Measurements from ENCODE around the gene RPN2. TPM values are rescaled to one million over a fixed set of nuclear protein-coding genes. Genes with fewer than 3 reads are reported as not detected.

RPN2 gene
- total RNA-seq, 2 experiments from 2014 or later, result 110 to 138 TPM

DNA sequence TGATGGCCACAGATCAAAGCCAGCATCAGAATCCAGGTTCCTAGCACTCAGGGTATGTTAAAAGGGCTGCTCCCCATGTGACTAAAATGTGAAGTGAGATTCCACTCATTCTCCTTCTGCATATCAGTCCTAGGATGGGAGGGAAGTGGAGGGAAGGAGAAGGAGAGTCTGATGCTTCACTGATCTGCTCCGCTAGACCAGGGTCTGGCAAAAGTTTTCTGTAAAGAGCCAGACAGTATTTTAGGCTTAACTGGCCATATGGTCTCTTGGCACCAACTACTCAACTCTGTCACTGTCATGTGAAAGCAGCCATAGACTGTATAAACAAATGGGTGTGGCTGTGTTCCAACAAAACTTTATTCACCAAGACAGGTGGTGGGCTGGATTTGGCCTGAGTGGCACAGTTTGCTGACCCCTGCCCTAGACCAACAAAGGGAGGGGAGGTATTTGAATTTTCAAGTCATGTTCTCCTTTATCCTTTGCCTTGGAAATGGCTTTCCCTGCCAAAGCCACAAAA lies 59.9 kb downstream of the RPN2 start:
- H3K9me3 ChIP-seq (ENCODE audit: low read length), result no peaks in the 10 kb centered on the region
- H3K27ac ChIP-seq (ENCODE audit: low read depth, low read length, poor library complexity, severe bottlenecking), result no peak overlapping the region
- H2AFZ ChIP-seq (ENCODE audit: low read length), result no peak overlapping the region
- intact Hi-C loops (cut with micrococcal nuclease; ENCODE audit: unreplicated experiment), result no loop called here
- H3K4me3 ChIP-seq (ENCODE audit: low read depth, low read length, poor library complexity, severe bottlenecking), result no peak overlapping the region
- no peaks in the 10 kb centered on the region for H4K20me1 ChIP-seq (ENCODE audit: insufficient read depth, low read length)
- no peaks in the 10 kb centered on the region for H3K79me2 ChIP-seq (ENCODE audit: insufficient read depth, low read depth, low read length)
- H3K36me3 ChIP-seq (ENCODE audit: insufficient read depth, low read length), result peaks cover 98% of the 10 kb centered on the region
- DNase-seq (ENCODE audit: low spot score), result no peak
- no peaks in the 10 kb centered on the region for H3K4me1 ChIP-seq (ENCODE audit: insufficient read depth, low read length, poor library complexity, severe bottlenecking)
- ChIA-PET CTCF (ENCODE audit: unreplicated experiment) (no interaction called here), POLR2A (no interaction called here)
- no TSS peak for BruUV-seq (replicated peaks)
- H3K9me2 ChIP-seq (ENCODE audit: insufficient read depth, low read length), result no peaks in the 10 kb centered on the region
- no peak overlapping the region for H3K4me2 ChIP-seq (ENCODE audit: low read length)
- no peak for TF ChIP-seq EZH2phosphoT487 (IDR thresholded peaks at IDR 0.05; ENCODE audit: borderline replicate concordance, low read depth, low read length)
- TF ChIP-seq, protein P1, sequence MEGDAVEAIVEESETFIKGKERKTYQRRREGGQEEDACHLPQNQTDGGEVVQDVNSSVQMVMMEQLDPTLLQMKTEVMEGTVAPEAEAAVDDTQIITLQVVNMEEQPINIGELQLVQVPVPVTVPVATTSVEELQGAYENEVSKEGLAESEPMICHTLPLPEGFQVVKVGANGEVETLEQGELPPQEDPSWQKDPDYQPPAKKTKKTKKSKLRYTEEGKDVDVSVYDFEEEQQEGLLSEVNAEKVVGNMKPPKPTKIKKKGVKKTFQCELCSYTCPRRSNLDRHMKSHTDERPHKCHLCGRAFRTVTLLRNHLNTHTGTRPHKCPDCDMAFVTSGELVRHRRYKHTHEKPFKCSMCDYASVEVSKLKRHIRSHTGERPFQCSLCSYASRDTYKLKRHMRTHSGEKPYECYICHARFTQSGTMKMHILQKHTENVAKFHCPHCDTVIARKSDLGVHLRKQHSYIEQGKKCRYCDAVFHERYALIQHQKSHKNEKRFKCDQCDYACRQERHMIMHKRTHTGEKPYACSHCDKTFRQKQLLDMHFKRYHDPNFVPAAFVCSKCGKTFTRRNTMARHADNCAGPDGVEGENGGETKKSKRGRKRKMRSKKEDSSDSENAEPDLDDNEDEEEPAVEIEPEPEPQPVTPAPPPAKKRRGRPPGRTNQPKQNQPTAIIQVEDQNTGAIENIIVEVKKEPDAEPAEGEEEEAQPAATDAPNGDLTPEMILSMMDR (conservative IDR thresholded peaks at IDR 0.05; ENCODE audit: low read length), result no peak

DNA sequence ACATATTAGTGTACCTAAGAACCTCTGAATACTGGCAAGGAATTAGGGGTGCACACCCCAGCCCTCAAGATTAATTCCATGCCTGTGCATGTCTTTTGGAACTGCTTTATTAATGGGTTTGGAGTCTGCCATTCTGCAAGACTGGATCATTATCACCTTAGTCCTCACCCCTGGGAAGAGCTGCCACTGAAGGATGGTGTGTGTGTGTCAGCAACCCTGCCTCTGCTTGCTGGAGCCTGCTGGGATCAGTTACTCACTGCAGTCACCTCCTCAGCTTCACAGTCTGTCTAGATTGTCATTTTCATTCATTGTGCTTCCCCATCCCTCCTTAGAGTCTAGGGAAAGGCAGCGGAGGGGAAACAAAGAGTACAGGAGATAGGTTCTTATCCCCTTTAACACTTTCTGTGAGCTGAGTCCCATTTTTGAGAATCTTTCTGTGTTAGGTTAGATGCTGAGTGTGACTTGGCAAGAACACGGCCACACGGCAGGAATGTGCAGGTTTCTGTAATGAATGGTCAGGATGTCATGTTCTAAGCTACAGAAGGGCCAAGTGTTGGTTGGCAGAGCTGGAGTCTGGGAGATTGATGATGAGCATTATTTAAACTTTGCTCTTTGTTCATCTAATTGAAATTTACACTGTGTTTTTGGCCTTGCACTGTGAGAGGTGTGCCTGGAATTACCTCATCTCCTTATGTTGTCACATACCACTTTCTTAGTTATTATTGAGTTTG lies 61.4 kb downstream of the RPN2 start:
- H3K4me3 ChIP-seq (ENCODE audit: low read depth, low read length, poor library complexity, severe bottlenecking), result no peak overlapping the region
- CTCF ChIA-PET (ENCODE audit: unreplicated experiment), result no interaction called here
- no peak for DNase-seq (ENCODE audit: low spot score)
- TF ChIP-seq EZH2phosphoT487 (IDR thresholded peaks at IDR 0.05; ENCODE audit: borderline replicate concordance, low read depth, low read length), result no peak
- TF ChIP-seq, protein P1 (conservative IDR thresholded peaks at IDR 0.05; ENCODE audit: low read length), result no peak
- H3K4me1 ChIP-seq (ENCODE audit: insufficient read depth, low read length, poor library complexity, severe bottlenecking), result no peaks in the 10 kb centered on the region
- POLR2A ChIA-PET, result no interaction called here
- no peaks in the 10 kb centered on the region for H3K79me2 ChIP-seq (ENCODE audit: insufficient read depth, low read depth, low read length)
- H3K9me3 ChIP-seq (ENCODE audit: low read length), result no peaks in the 10 kb centered on the region
- H3K4me2 ChIP-seq (ENCODE audit: low read length), result no peak overlapping the region
- no peaks in the 10 kb centered on the region for H4K20me1 ChIP-seq (ENCODE audit: insufficient read depth, low read length)
- intact Hi-C loops (cut with micrococcal nuclease; ENCODE audit: unreplicated experiment), result no loop called here
- H3K9me2 ChIP-seq (ENCODE audit: insufficient read depth, low read length), result no peaks in the 10 kb centered on the region
- H3K36me3 ChIP-seq (ENCODE audit: insufficient read depth, low read length), result peaks cover 86% of the 10 kb centered on the region
- no peak overlapping the region for H3K27ac ChIP-seq (ENCODE audit: low read depth, low read length, poor library complexity, severe bottlenecking)
- no peak overlapping the region for H2AFZ ChIP-seq (ENCODE audit: low read length)
- no TSS peak for BruUV-seq (replicated peaks)

DNA sequence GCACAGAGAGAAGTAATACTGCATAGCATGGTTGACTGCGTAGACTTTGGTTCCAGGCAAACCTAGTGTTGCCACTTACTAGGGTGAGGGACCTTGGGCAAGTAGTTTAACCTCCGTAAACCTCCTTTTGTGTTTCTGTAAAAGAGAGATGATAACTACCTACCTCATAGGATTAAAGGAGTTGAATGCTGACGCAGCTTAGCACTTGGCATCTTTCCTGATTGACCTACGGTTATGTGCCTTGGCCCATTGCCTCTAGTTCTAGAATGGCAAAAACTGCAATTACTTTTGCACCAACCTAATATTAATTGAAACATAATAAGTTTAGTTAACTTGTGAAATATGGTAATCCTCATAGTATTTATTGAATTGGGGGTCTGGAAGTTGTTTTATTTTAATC lies 63.4 kb downstream of the RPN2 start:
- BruUV-seq (replicated peaks), result no TSS peak
- Histone ChIP-seq H3K79me2 (ENCODE audit: insufficient read depth, low read depth, low read length) (no peaks in the 10 kb centered on the region), H2AFZ (ENCODE audit: low read length) (no peak overlapping the region), H3K4me2 (ENCODE audit: low read length) (no peak overlapping the region), H3K9me3 (ENCODE audit: low read length) (no peaks in the 10 kb centered on the region), H3K36me3 (ENCODE audit: insufficient read depth, low read length) (peaks cover 67% of the 10 kb centered on the region), H3K27ac (ENCODE audit: low read depth, low read length, poor library complexity, severe bottlenecking) (no peak overlapping the region), H3K9me2 (ENCODE audit: insufficient read depth, low read length) (no peaks in the 10 kb centered on the region), H3K4me3 (ENCODE audit: low read depth, low read length, poor library complexity, severe bottlenecking) (no peak overlapping the region), H4K20me1 (ENCODE audit: insufficient read depth, low read length) (no peaks in the 10 kb centered on the region), H3K4me1 (ENCODE audit: insufficient read depth, low read length, poor library complexity, severe bottlenecking) (no peaks in the 10 kb centered on the region)
- CTCF ChIA-PET (ENCODE audit: unreplicated experiment), result no interaction called here
- intact Hi-C loops (cut with micrococcal nuclease; ENCODE audit: unreplicated experiment), result no loop called here
- DNase-seq (ENCODE audit: low spot score), result no peak
- TF ChIP-seq, protein P1 (conservative IDR thresholded peaks at IDR 0.05; ENCODE audit: low read length), result no peak
- no peak for TF ChIP-seq EZH2phosphoT487 (IDR thresholded peaks at IDR 0.05; ENCODE audit: borderline replicate concordance, low read depth, low read length)
- POLR2A ChIA-PET, result no interaction called here
